Adrenal gland (tissue), 5 donors: ENCODE results near the gene CHD9.

Experiments
- POLR2A ChIP-seq, 2 donors: fragments of 450-650 bp; IDR thresholded peaks; one replicate each; pipeline ENCODE4 v1.6.1; 2017; ENCODE audit warnings: antibody characterized with exemption in 2 of 2, mild to moderate bottlenecking in 2 of 2, moderate library complexity in 1 of 2
- TF ChIP-seq, protein P1 (sequence below), 6 experiments: fragments of 450-650 bp in 4 of 6; fragments of 200-600 bp in 2 of 6; sonication (generic) in 1 of 6; IDR thresholded peaks; 1 replicate in 5 of 6; 2 replicates in 1 of 6; pipeline versions ENCODE4 v1.5.1 to v1.8.0; 2016 to 2021; ENCODE audit warnings: antibody characterized with exemption in 6 of 6, mild to moderate bottlenecking in 2 of 6, moderate library complexity in 1 of 6
- donor health status: DM: no; HTN: no; CAD: no.

DNA sequence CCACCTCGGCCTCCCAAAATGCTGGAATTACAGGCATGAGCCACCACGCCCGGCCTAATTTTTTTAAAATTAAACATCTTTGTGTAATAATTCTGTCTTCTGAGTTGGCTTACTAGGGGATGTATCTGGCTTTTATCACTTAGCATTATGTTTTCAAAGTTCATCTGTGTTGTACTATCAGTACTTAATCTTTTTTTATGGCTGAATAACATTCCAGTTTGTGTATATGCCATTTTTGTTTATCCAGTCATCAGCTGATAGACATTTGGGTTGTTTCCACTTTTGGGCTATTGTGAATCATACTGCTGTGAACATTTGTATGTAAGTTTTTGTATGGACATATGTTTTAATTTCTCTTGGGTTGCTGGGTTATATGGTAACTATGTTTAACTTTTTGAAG is 69.0 kb downstream of the CHD9 start:
- no peak for TF ChIP-seq POLR2A (IDR thresholded peaks at IDR 0.05)
- TF ChIP-seq, protein P1, sequence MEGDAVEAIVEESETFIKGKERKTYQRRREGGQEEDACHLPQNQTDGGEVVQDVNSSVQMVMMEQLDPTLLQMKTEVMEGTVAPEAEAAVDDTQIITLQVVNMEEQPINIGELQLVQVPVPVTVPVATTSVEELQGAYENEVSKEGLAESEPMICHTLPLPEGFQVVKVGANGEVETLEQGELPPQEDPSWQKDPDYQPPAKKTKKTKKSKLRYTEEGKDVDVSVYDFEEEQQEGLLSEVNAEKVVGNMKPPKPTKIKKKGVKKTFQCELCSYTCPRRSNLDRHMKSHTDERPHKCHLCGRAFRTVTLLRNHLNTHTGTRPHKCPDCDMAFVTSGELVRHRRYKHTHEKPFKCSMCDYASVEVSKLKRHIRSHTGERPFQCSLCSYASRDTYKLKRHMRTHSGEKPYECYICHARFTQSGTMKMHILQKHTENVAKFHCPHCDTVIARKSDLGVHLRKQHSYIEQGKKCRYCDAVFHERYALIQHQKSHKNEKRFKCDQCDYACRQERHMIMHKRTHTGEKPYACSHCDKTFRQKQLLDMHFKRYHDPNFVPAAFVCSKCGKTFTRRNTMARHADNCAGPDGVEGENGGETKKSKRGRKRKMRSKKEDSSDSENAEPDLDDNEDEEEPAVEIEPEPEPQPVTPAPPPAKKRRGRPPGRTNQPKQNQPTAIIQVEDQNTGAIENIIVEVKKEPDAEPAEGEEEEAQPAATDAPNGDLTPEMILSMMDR (IDR thresholded peaks at IDR 0.05) = no peak
